ENCODE data around the gene OR13J1.
A peak's percentile ranks its signal among the peaks of the same experiment; 100 is the strongest.

OR13J1 gene

DNA sequence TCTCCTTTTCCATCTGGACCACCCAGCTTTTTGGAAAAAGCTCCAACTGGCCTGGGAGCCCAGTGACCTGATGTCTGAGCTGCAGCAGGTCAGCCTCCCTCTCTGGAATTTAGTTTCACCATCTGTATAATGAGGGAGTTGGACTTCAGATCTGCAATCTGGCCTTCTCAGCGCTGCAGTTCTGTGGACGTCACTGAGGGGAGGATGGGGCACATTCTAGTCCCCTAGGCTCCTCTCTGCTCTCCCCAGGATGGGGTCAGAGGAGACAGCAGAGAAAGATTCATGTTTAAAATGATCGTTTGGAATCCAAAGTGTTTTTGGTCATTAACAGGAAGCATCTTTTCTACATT, 10.2 kb downstream of the OR13J1 start:
- FAIRE-seq (no peak), DNase-seq (ENCODE audit: low spot score) (no peak)

DNA sequence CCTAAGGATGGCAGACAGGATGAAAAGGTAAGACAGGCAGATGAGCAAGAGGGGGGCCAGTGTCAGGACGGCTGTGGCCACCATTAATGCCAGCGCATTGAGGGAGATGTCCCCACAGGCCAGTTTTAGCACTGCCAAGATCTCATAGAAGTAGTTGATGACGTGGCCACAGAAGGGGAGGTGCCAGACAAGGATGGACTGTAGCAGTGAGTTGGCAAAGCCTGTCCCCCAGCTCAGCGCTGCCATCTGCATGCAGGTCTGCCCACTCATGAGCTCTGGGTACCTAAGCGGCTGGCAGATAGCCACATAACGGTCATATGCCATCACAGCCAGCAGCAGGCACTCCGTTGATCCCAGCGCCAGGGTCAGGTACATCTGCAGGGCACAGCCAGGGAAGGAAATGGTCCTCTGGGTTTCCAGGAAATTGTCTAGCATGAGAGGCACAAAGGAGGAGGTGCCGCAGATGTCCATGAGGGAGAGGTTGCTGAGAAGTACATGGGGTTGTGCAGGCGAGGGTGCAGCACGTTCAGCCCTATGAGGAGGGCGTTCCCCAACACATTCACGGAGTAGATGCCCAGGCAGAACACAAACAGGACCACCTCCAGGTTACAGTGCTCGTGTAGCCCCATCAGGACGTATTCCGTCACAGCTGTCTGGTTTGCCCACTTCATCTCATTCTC, 10.8 kb downstream of the OR13J1 start:
- DNase-seq (ENCODE audit: low spot score), result no peak
- FAIRE-seq, result no peak

DNA sequence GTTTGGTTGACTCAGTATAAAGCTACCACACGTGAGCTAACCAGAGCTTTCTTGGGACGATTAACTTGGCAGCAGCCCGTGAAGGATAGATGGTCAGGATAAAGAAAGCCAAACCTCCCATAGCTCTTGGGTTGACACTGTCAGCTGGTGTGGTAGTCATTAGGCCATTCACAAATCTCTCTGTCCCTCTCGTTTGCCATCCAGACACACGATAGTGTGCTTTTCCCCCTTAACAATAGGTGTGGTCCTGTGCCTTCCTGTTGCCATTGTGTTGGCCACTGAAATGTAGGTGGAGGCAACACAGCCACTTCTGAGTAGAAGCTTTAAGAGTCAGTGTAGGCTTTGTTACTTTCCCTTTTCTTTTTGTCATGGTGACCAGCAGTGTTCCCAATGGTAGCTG, 11.7 kb downstream of the OR13J1 start:
- no peak for FAIRE-seq
- no peak for DNase-seq (ENCODE audit: low spot score)

DNA sequence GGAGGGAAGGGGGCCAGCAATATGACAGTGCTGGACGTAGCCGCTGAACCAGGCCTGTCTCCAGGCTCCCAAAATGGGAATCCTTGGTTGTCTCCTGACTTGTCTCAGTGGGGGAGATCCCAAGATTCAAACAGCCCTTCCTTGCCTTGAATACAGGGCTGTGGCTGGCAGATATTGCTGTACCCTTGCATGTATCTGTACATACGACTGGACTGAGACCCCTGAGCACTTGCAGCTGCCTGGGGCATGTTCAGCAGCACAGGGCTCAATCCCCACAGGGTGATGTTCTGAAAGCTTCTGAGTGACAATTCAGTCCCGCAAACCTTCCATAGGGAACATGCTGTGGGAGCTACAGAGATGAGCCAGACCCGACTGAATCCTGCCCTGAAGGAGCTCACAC, 13.3 kb downstream of the OR13J1 start:
- no peak for DNase-seq (ENCODE audit: low spot score)
- no peak for FAIRE-seq

DNA sequence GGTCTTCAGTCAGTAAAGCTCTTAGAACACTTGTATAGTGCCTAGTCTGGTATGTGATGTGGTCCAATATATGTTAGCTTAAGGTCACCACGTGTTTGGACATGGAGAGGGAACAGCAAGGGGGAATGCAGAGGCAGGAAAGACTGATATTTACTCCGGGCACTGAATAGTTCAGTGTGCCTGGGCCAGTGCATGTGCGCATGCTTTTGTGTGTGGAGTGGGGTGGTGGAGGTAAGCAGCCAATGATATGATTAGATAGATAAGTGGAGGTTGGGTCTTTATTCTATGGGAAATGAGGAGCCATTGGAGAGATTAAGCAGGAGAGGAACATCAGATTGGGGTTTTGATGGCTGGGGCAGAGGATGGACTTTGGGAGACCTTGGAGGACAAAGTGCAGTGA, 14.0 kb downstream of the OR13J1 start:
- no peak for DNase-seq (ENCODE audit: low spot score)
- FAIRE-seq, result no peak

DNA sequence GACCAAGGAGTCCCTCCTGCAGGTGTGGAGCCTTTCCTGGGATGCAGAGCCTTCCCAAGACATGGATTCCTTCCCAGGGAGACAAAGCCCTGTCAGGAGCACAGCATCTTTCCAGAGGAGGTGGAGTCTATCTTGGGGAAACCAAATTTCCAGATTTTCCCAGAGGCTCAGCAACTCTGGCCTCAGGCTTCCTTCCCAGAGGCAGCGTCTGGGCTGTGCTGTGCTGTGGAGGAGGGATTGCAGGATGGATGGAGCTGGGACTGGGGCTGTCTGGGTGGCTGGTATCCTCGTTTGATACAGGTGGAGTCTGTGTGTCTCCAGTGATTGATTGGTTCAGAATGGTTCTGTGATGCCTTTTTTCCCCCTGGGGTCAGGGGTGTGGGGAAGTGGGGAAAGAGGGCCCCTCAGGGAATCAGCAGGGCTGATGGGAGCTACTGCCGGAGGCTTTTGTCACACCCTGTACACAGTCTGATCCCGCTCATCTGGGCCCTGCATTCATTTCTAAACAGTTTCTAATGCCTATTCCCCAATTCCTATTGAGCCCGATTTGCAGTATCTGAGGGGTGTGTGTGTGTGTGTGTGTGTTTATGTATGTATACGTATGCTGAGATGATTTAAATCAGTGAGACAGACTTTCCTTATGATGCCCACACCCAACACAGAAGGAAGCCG, 16.0 kb downstream of the OR13J1 start:
- FAIRE-seq (no peak), DNase-seq (ENCODE audit: low spot score) (no peak)

DNA sequence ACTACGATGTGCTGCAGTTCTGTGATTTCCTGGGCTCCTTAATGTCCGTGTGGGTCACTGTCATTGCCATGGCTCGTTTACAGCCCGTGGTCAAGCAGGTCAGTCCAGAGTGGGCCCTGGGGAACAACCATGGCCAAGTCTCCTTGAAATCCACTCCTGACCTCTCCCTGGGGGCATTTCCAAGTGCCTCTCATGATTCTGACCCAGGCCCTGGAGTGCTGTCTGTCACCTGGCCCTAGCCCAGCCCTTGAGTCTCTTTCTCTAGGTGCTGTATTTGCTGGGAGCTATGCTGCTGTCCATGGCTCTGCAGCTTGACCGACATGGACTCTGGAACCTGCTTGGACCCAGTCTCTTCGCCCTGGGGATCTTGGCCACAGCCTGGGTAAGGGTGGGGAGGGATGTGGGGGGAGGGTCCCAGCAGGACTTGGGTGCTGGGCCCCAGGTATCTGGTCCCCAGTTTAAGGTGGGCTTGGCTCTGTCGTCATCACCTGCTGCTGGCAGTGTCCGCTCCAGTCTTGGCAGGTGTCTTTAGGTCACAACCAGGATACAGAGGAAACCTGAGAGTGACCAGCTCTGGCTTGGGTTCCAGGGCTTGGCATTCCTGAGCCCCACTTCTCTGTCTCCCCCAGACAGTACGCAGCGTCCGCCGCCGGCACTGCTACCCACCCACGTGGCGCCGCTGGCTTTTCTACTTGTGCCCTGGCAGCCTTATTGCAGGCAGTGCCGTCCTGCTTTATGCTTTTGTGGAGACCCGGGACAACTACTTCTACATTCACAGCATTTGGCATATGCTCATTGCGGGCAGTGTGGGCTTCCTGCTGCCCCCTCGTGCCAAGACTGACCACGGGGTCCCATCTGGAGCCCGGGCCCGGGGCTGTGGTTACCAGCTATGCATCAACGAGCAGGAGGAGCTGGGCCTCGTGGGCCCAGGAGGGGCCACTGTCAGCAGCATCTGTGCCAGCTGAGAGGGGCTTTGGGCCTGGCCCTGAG, 17.0 kb downstream of the OR13J1 start:
- no peak for FAIRE-seq
- no peak for DNase-seq (ENCODE audit: low spot score)

DNA sequence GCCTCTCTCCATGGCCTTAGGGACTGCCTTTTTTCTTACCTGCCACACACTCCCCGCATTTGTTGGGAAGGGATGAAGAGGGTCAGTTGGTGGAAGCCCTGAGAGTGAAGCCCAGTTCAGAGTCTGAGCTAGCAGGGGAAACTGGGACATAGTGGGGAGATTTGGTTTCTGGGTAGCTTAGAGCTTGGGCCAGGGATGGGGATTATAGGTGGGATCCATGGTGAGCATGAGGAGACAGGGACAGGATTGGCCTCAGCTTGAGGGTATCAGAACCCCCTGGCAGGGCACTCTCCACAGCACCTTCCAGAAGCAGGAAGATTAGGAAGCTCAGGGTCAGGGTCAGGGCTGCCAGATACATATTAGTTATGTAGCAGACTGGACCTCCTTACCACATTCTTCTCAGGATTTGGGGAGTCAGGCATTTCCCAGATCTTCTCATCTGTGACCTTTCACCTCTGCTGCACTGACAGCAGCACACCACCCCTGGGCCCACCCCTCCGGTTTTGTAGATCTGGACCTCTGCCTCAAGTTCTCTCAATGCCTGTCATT, 17.9 kb downstream of the OR13J1 start:
- FAIRE-seq (no peak), DNase-seq (ENCODE audit: low spot score) (no peak)

DNA sequence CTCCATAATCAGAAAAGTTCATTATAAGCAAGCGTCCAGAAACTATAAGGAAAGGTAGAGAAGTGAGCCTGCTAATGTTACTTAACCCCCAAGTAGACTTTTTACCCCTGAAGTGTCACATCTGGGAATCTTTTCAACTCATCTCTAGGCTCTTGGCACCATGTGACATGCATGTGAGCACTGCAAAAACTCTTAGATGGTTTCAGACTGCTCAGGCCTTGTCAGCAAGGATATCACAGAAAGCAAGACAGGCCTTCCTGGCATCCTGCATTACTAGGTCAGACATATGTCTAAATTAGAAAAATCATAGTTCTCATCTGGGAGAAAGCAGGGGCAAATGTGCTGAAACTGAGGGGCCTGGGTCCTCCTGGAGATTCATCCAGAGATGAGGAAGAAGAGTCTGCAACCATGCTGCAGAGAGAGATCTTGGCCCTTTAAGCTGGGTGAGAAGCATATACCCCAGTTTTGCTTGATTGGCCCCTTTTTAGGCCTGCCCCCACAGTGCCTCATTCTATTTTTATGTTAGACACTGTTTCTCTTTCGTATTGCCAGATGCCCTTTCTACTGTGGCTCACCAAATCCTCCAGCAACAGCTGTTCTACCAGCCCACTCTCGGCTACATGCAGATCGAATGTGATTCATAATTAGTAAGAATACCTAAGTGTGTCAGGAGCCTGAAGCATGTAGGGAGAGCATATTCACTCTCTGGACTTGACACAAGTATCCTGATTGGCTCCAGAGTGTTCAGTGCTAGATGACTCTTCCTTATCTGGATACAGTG, 22.2 kb downstream of the OR13J1 start:
- DNase-seq (ENCODE audit: low spot score) (no peak), FAIRE-seq (no peak)

DNA sequence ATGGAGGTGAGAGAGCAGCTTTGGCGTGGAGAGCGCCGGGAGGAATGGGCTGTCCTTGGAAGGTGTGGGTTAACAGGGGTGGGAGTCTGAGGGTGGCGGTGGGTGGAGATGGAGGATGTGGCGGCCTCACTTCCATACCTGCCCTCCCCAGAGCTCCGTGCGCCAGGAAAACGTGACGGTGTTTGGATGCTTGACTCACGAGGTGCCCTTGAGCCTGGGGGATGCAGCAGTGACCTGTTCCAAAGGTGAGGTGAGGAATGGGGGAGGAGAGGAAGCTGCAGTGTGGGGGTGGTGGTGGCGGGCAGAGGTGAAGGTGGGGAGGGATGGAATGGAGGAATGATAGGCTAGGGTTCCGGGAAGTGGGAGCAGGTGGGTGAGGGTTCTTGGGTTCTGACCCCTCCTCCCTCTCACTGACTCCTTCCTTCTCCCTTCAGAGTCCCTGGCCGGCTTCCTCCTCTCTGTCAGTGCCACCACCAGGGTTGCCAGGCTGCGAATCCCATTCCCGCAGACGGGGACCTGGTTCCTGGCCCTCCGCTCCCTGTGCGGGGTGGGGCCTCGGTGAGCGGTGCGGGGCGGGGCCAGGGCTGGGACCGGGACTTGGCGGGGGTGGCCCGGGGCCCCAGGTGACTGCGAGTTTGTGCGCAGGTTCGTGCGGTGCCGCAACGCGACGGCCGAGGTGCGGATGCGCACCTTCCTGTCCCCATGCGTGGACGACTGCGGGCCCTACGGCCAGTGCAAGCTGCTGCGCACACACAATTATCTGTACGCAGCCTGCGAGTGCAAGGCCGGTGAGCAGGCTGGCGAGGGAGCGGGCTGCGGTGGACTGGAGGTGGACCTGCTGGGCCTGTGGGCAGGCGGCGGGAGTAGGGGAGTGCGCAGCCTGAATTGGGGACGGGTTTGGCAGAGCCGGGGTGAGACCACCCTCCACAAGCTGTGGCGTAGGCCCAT, 24.1 kb downstream of the OR13J1 start:
- DNase-seq (ENCODE audit: low spot score) (no peak), FAIRE-seq (no peak)

DNA sequence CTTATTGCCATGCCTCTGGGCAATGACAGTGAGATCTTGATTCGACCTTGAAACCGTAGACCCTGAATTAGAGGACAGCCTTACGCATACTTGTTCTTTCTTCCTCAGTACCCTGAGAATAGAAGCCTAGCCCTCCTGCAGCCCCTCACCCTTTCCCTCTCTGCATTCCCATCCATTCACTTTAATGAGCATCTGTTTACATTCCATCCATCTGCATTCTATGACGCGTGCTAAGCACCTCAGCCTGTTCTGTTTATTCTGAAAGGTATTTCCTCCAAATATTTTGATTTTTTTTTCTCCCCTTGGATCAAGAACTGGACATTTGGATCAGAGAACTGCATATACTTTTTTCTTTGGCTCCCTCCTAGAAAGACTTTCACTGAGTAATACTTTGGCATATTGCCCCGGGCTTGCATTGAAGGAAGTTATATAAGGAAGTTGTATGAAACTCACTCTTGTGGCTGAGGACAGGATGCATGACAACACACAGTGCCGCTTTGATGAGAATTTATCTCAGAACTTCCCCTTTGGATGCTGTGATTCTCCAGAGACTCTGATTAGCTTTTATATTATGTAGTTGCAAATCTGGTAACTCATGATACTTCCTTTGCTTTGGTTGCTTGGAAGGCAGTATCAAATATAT, 25.5 kb downstream of the OR13J1 start:
- DNase-seq (ENCODE audit: low spot score), result peak; percentile 67
- FAIRE-seq, result no peak

DNA sequence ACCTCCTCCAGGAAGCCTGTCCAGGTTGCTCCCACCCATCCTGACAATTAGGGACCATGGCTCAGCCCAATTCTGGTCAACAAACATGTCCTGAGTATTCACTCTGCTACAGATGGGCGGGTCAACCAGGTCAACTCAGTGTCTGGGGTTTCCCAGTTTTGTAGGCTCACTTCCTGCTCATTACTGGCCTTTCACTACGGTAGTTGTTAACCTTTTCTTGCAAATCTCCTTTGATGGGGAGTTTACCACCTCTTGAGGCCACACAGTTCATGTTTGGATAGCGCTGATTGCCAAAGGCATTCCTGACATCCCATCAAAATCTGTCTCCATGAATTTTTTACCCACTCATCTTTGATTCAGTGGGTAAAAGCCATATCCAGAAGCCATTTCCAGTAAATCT, 27.4 kb downstream of the OR13J1 start:
- DNase-seq (ENCODE audit: low spot score) (no peak), FAIRE-seq (no peak)

DNA sequence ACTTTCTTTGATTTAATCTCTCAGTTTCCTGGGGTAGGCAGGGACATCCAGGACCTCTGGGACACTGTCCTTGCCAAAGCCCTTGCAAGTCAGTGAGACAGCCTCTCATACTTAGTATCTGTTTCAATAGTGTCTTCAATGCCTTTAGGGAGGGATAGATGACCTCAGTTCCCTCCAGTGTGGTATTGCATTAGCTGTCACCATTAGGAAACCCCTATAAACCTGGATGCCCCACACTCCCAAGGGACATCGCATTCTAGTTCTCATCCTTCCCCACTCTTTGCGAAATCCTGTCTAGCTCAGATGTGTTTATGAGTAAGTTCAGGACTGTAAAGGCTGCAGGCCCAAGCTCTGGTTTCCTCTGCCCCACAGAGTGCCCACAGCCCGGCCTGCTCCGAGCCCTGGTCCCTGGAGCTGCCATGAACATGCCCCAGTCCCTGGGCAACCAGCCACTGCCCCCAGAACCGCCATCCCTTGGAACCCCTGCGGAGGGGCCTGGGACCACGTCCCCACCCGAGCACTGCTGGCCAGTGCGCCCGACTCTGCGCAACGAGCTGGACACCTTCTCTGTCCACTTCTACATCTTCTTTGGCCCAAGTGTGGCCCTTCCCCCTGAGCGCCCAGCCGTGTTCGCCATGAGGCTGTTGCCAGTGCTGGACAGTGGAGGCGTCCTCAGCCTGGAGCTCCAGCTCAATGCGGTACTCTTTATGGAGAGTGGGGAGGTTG, 28.0 kb downstream of the OR13J1 start:
- DNase-seq (ENCODE audit: low spot score), result no peak
- FAIRE-seq, result no peak

DNA sequence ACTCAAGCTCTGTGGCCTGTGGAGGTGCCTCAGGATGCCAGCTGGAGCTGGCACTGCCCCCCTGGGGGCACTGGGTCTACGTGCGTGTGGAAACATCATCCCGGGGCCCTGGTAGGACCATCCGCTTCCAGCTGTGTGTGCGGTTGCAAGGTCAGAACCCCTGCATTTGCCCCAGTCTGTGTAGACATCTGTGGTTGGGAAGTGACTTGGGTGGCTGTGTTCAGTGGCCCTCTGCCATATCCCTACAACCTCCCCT, 28.6 kb downstream of the OR13J1 start:
- FAIRE-seq, result no peak
- DNase-seq (ENCODE audit: low spot score), result no peak

DNA sequence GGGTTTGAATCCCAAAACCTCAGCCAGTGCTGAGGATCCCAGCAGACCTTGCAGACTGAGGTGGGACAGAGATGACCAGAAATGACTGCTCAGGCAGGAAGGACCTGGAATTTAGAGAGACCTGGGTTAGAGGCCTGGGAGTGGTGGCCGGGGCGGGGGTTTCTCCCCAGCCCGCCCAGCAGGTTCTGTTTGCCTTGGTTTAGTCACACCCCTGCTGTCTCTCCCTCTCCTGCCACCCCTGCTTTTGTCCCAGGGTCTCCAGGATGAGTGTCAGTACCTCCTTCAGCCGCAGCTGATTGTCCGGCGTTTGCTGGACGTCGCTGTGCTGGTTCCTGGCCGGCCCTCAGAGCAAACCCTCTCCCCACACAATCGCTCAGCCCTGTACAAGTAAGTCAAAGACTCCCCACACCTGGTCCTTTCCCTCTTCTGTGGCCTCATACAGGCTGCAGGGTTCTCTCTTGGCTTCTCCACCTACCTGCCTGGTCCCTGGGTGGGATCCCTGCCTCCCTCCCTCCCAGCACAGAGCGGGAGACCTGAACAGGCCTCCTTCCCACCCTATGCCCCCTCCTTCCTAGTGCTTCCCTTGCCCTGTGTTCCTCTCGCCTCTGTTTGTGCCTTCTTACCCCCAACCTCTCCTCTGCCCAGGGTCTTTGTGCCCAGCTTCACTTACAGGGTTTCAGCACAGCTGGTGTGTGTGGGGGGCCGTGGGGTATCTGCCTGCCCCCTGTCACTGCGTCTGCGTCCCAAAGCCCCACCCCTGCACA, 29.1 kb downstream of the OR13J1 start:
- DNase-seq (ENCODE audit: low spot score), result no peak
- FAIRE-seq, result no peak

DNA sequence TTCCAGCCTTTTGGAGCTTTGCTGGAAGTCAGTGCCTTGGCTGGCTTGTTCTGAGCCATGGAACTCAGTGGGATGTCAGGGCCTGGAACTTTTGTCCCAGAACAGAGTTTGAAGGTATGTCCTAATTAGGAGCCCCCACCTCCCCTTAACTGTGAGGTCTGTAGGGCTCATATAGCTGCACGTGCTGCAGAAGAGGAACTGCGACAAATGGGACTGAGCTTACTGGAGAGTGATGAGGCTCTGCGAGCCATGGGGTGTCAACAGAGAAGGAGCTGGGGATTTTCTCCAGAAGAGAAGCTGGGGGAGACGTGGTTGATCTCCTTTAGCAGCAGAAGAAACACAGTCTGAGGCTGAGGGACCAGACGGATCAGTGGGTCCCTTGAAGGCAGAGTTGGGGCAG, 30.3 kb downstream of the OR13J1 start:
- no peak for DNase-seq (ENCODE audit: low spot score)
- no peak for FAIRE-seq

DNA sequence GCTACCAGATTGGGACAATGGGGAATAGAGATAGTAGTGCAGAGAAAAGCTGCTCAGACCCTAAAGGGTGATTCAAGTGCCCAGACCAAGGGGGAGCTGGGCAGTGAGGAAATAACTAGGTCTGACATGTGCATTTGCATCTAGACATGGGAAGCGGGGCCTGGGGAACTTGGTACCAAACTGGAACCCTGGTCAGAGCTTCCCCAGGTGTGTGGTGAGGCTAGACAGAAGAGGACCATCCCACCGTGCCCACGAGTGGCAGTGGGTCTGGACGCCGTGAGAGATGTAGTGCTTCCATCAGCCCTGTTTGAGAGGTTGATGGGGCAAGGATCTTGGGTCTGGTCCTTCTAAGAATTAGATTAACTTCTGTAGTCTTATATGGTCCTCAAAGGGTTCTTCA, 33.6 kb downstream of the OR13J1 start:
- no peak for FAIRE-seq
- no peak for DNase-seq (ENCODE audit: low spot score)

DNA sequence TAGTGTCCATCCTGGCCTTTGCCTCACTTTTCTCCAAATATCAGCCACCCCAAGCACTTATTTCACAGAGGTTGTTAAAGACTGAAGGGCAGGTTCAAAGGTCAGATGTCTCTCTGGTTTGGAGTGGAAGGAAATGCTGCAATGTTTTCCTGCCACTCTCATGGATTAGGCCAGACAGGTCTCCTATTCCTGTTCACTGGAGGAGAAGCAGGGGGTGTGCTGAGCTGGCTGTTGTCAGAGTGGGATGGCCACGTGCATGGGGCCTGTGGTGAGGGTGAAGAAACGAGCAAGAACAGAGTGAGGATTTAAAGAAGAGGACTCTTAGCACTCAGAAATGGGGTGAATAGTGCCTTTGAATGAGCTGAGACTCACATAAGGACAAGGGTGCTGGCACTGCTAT, 34.4 kb downstream of the OR13J1 start:
- DNase-seq (ENCODE audit: low spot score), result no peak
- FAIRE-seq, result no peak
